T-cell (primary cell): ENCODE data around the gene MBD5. TPM values are rescaled to one million over a fixed set of nuclear protein-coding genes. Genes with fewer than 3 reads are reported as not detected.

Experiments used
- ATAC-seq, 4 experiments: fragments of 200-7000 bp in 3 of 4; fragments of 150-1000 bp in 1 of 4; cut with Tn5 transposase; replicated peaks in 1 of 4; 1 replicate in 3 of 4; 2 replicates in 1 of 4; pipeline ENCODE4 v1.10.0; 2021; ENCODE audit warnings: moderate library complexity in 3 of 4, mild to moderate bottlenecking in 2 of 4, moderate number of reproducible peaks in 1 of 4
- CTCF ChIA-PET, 2 donors: fragments of 300-600 bp; sonication (Branson Sonifier 250); formaldehyde crosslinking; loops; one replicate each; lab custom pipeline; 2022; ENCODE audit warnings: antibody characterized with exemption in 2 of 2; lab: Charles Lee
- POLR2A ChIA-PET, 2 donors: fragments of 300-600 bp; sonication (Branson Sonifier 250); formaldehyde crosslinking; loops; one replicate each; lab custom pipeline; 2022; ENCODE audit warnings: antibody characterized with exemption in 2 of 2; lab: Charles Lee
- DNase-seq, 35 experiments: peaks; one replicate each; pipeline versions ENCODE4 v3.0.0 to v3.0.0-alpha.2; 2013 to 2023
- H3K27ac ChIP-seq: one replicate; pipeline ENCODE4 v1.5.1; 2013; ENCODE audit warnings: low read length
- H3K27me3 ChIP-seq, 2 experiments: replicated peaks in 1 of 2; 1 replicate in 1 of 2; 2 replicates in 1 of 2; pipeline versions ENCODE4 v1.6.1 to v1.7.0; 2013; ENCODE audit warnings: low read length in 1 of 2, mixed read lengths in 1 of 2; ENCODE audit not compliant: control insufficient read depth in 2 of 2, insufficient read depth in 2 of 2; ENCODE audit errors: extremely low read depth in 1 of 2
- H3K36me3 ChIP-seq, 2 donors: 1 replicate in 1 of 2; 2 replicates in 1 of 2; pipeline versions ENCODE4 v1.6.1 to v1.7.0; 2013; ENCODE audit warnings: low read length in 1 of 2; ENCODE audit not compliant: control insufficient read depth in 2 of 2, insufficient read depth in 1 of 2; ENCODE audit errors: extremely low read depth in 1 of 2
- H3K4me1 ChIP-seq, 2 experiments: 1 replicate in 1 of 2; 2 replicates in 1 of 2; pipeline versions ENCODE4 v1.6.1 to v1.7.0; 2013; ENCODE audit warnings: low read length in 2 of 2, mixed read lengths in 1 of 2; ENCODE audit not compliant: insufficient read depth in 2 of 2, control insufficient read depth in 1 of 2; ENCODE audit errors: extremely low read depth in 1 of 2
- H3K4me3 ChIP-seq, 2 donors: 1 replicate in 1 of 2; 2 replicates in 1 of 2; pipeline versions ENCODE4 v1.5.1 to v1.7.0; 2013; ENCODE audit warnings: mild to moderate bottlenecking in 2 of 2, low read length in 1 of 2, moderate library complexity in 1 of 2; ENCODE audit not compliant: control insufficient read depth in 1 of 2; ENCODE audit errors: extremely low read depth in 1 of 2
- H3K9me3 ChIP-seq: 2 replicates; pipeline ENCODE4 v1.7.0; 2013
- H3K27ac Mint-ChIP-seq, 2 donors: one replicate each; pipeline ENCODE4 v1.8.0; 2020 to 2021; ENCODE audit warnings: mild to moderate bottlenecking in 2 of 2, mixed read lengths in 2 of 2
- H3K27me3 Mint-ChIP-seq, 2 donors: one replicate each; pipeline ENCODE4 v1.8.0; 2021 to 2022; ENCODE audit warnings: mixed read lengths in 2 of 2
- H3K36me3 Mint-ChIP-seq: one replicate; pipeline ENCODE4 v1.8.0; 2021; ENCODE audit warnings: mixed read lengths
- H3K4me1 Mint-ChIP-seq, 3 donors: one replicate each; pipeline ENCODE4 v1.8.0; 2020 to 2022; ENCODE audit warnings: mixed read lengths in 3 of 3, mild to moderate bottlenecking in 1 of 3
- H3K4me3 Mint-ChIP-seq, 3 donors: one replicate each; pipeline ENCODE4 v1.8.0; 2020 to 2022; ENCODE audit warnings: mild to moderate bottlenecking in 3 of 3, mixed read lengths in 3 of 3, moderate library complexity in 3 of 3
- H3K9me3 Mint-ChIP-seq, 3 donors: one replicate each; pipeline ENCODE4 v1.8.0; 2020 to 2022; ENCODE audit warnings: mixed read lengths in 3 of 3
- WGBS: methylation state at CpG from one replicate; pipeline ENCODE4 v1.1.5; 2013; ENCODE audit warnings: missing lambda C conversion rate; ENCODE audit not compliant: insufficient coverage; 5-methylcytosine and 5-hydroxymethylcytosine counted together
- total RNA-seq, 35 experiments: library from RNA in 6 of 35; stranded (reverse) in 6 of 35; fragments of 120-200 nt in 1 of 35; gene quantifications; one replicate each; pipeline versions ENCODE4 v1.2.1 to v1.2.4 and lab custom pipeline; 2013 to 2026

MBD5 gene
- total RNA-seq, 5 donors from 2014 or later (not counting 1 experiment from before 2014, with no cell fraction given) = 34.6 to 81.9 (median 45.6) TPM

DNA sequence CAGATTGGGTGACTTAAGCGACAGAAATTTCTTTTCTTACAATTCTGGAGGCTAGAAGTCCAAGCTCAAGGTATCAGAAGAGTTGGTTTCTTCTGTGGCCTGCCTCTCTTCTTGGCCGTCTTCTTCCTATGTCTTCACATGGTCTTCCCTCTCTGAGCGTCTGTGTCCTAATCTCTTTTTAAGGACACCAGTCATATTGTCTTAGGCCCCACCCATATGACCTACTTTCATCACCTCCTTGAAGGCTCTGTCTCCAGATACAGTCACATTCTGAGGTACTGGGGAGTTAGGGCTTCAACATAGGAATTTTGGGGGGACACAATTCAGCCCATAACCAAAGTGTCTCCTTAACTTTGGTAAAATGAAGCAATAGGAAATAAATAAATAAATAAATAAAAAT is 512.8 kb downstream of the MBD5 start:
- H3K27me3 Mint-ChIP-seq = no peaks in the 10 kb centered on the region
- H3K4me1 ChIP-seq = peaks cover 19 to 29% of the 10 kb centered on the region in 2 experiments
- no peak overlapping the region for H3K4me3 Mint-ChIP-seq
- CTCF ChIA-PET = interaction anchor here in 1 of 2 donors (0.6 to 0.9 kb wide), 3 partner anchors 9 to 137 kb away, joined by 3 to 6 read pairs (median 3); no protein-coding TSS in a partner anchor
- DNase-seq (no peak), ATAC-seq (peak in 2 of 4 experiments; percentile 39 to 45)
- H3K36me3 ChIP-seq = no peaks in the 10 kb centered on the region
- no peak overlapping the region for H3K4me3 ChIP-seq
- no CpG with 5 or more reads among the region's 3 CpGs for WGBS
- no peaks in the 10 kb centered on the region for H3K9me3 ChIP-seq
- peaks cover 66 to 73% (median 68%) of the 10 kb centered on the region in 3 donors for H3K4me1 Mint-ChIP-seq
- H3K9me3 Mint-ChIP-seq = no peaks in the 10 kb centered on the region
- H3K36me3 Mint-ChIP-seq = no peaks in the 10 kb centered on the region
- POLR2A ChIA-PET = no interaction called here
- no peaks in the 10 kb centered on the region for H3K27me3 ChIP-seq
- peak overlapping the region; percentile 48 to 59 for H3K27ac Mint-ChIP-seq
- no peak overlapping the region for H3K27ac ChIP-seq

DNA sequence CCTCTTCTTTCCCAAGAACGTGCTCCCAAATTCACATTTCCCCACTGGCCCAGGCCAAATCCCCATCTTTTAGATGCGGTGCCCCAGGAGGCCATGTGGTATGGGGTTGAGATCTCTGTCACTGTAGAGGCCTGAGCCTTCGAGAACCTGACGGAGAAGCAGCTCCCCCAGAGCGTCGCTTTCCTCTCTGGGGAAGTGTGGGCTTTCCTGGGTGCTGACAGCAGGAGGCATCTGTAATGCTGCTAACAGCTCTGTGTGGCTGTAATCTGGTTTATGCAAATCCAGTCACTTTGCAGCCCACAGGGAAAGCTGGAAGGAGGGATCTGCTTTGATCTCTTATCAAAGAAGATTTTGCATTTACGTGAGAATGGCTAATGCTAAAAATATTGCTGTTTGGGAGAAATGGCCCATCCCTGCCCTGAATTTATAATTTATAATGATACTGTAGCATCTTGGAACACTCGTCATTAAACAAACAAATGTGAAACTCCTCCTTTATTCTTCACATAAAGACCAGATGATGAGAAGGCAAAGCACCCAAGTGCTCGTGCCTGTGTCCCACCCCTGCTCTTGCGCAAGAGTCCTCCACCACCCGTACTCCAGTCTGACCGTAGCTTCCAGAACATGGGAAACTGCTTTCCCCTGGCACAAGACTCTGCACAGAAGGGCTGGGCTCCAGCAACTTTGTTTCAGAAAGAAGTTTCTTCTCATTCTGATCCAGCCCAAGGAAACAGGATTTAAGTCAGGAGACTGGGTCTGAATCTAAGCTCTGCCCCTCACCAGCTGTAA is 513.7 kb downstream of the MBD5 start:
- Histone ChIP-seq H3K27ac (no peak overlapping the region), H3K4me1 (peaks cover 11 to 28% of the 10 kb centered on the region in 2 experiments), H3K36me3 (no peaks in the 10 kb centered on the region), H3K9me3 (no peaks in the 10 kb centered on the region), H3K4me3 (no peak overlapping the region), H3K27me3 (no peaks in the 10 kb centered on the region)
- H3K4me1 Mint-ChIP-seq = peaks cover 64 to 73% (median 66%) of the 10 kb centered on the region in 3 donors
- no peaks in the 10 kb centered on the region for H3K27me3 Mint-ChIP-seq
- DNase-seq (no peak), ATAC-seq (no peak)
- H3K36me3 Mint-ChIP-seq = no peaks in the 10 kb centered on the region
- peak overlapping the region; percentile 0 to 28 for H3K27ac Mint-ChIP-seq
- no peak overlapping the region for H3K4me3 Mint-ChIP-seq
- POLR2A ChIA-PET = no interaction called here
- H3K9me3 Mint-ChIP-seq = no peaks in the 10 kb centered on the region
- CTCF ChIA-PET = interaction anchor here in 1 of 2 donors (0.6 to 0.7 kb wide), 2 partner anchors 25 to 136 kb away, joined by 3 read pairs; no protein-coding TSS in a partner anchor
- WGBS = 92% methylated on average over 6 of the region's 12 CpGs

- Histone ChIP-seq H3K4me1 (peaks cover 23 to 37% of the 10 kb centered on the region in 2 experiments), H3K9me3 (no peaks in the 10 kb centered on the region), H3K4me3 (no peak overlapping the region), H3K27ac (no peak overlapping the region), H3K36me3 (no peaks in the 10 kb centered on the region), H3K27me3 (no peaks in the 10 kb centered on the region)
- H3K4me3 Mint-ChIP-seq = no peak overlapping the region
- ChIA-PET POLR2A (interaction anchor here (0.6 to 1.8 kb wide), 4 partner anchors 9 to 88 kb away, joined by 3 to 8 read pairs (median 5); no protein-coding TSS in a partner anchor), CTCF (interaction anchor here in 1 of 2 donors (0.6 to 1.5 kb wide), 4 partner anchors 9 to 440 kb away, joined by 3 to 4 read pairs (median 3); no protein-coding TSS in a partner anchor)
- no peaks in the 10 kb centered on the region for H3K9me3 Mint-ChIP-seq
- ATAC-seq (peak in 1 of 4 experiments; percentile 53), DNase-seq (peak in 1 of 35 experiments; percentile 5)
- peak overlapping the region; percentile 53 to 74 for H3K27ac Mint-ChIP-seq
- no peaks in the 10 kb centered on the region for H3K27me3 Mint-ChIP-seq
- H3K36me3 Mint-ChIP-seq = no peaks in the 10 kb centered on the region
- WGBS = 67% methylated on average over 1 of the region's 1 CpG
- H3K4me1 Mint-ChIP-seq = peaks cover 58 to 63% (median 60%) of the 10 kb centered on the region in 3 donors
These were observed 517.5 kb downstream of the MBD5 start for GRCh38 chr2:148538375-148538774.

DNA sequence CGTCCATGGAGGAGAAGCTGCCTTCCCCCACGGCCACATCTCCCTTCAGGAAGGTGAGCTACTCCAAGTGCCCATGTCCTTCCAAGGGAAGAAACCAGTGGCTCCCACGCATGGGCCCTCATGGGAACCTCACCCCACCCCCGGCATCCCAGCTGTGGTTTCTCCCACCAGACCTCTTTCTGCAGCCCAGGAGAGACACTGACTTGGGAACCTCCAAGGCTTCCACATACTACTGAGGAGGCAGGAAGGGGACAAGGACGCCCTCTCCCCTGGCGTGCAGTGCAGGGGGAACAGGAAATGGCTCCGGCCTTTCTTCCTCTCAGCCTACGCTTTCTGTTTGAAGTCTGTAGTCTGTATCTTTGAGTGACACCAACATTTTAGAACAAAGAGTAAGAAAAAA is 519.1 kb downstream of the MBD5 start:
- CTCF ChIA-PET = interaction anchor here in 1 of 2 donors (1.0 to 1.1 kb wide), 3 partner anchors 9 to 548 kb away, joined by 3 read pairs; no protein-coding TSS in a partner anchor
- Mint-ChIP-seq H3K4me1 (peaks cover 49 to 52% (median 50%) of the 10 kb centered on the region in 3 donors), H3K4me3 (peak overlapping the region; percentile 7 to 76 (median 57)), H3K9me3 (no peaks in the 10 kb centered on the region), H3K27ac (peak overlapping the region; percentile 66 to 93), H3K27me3 (no peaks in the 10 kb centered on the region), H3K36me3 (no peaks in the 10 kb centered on the region)
- WGBS = no CpG with 5 or more reads among the region's 8 CpGs
- H3K27ac ChIP-seq = peak overlapping the region; percentile 32
- POLR2A ChIA-PET = interaction anchor here in 1 of 2 donors (0.6 to 1.8 kb wide), 2 partner anchors 15 to 207 kb away, joined by 3 to 4 read pairs; no protein-coding TSS in a partner anchor
- ATAC-seq (peak; percentile 69 to 90 (median 84)), DNase-seq (peak in 5 of 35 experiments; percentile 11 to 44 (median 26))
- no peaks in the 10 kb centered on the region for H3K27me3 ChIP-seq
- H3K36me3 ChIP-seq = no peaks in the 10 kb centered on the region
- peaks cover 23 to 30% of the 10 kb centered on the region in 2 experiments for H3K4me1 ChIP-seq
- H3K4me3 ChIP-seq = no peak overlapping the region
- H3K9me3 ChIP-seq = no peaks in the 10 kb centered on the region

DNA sequence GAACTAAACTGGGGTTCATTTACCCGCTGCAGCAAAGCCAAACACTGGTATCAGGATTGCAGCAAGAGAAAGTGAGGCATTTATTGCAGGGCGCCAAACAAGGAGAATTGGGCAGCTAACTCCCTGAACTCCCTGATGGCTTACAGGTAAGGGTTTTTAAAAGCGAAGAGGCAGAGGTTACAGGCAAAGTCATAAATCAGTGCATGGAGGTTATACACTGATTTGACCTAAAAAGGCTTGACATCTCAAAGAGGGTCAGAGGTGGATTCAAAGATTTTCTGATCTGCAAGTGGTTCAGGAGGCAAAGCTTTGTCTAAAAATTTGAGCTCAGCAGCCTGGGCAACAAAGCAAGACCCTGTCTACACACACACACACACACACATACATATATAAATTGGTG is 520.9 kb downstream of the MBD5 start:
- CTCF ChIA-PET = no interaction called here
- peak overlapping the region in 1 of 2 donors; percentile 16 for H3K27ac Mint-ChIP-seq
- ATAC-seq = no peak
- no peak overlapping the region for H3K4me3 ChIP-seq
- no peaks in the 10 kb centered on the region for H3K36me3 ChIP-seq
- no peaks in the 10 kb centered on the region for H3K36me3 Mint-ChIP-seq
- peaks cover 56 to 61% (median 58%) of the 10 kb centered on the region in 3 donors for H3K4me1 Mint-ChIP-seq
- no peaks in the 10 kb centered on the region for H3K27me3 ChIP-seq
- 93% methylated on average over 3 of the region's 3 CpGs for WGBS
- H3K4me1 ChIP-seq = peaks cover 33 to 46% of the 10 kb centered on the region in 2 experiments
- no peak for DNase-seq
- H3K27ac ChIP-seq = no peak overlapping the region
- no peaks in the 10 kb centered on the region for H3K27me3 Mint-ChIP-seq
- POLR2A ChIA-PET = interaction anchor here in 1 of 2 donors (0.8 kb wide), 1 partner anchor 12 kb away, joined by 3 read pairs; no protein-coding TSS in a partner anchor
- H3K9me3 ChIP-seq = no peaks in the 10 kb centered on the region
- H3K9me3 Mint-ChIP-seq = no peaks in the 10 kb centered on the region
- no peak overlapping the region for H3K4me3 Mint-ChIP-seq

DNA sequence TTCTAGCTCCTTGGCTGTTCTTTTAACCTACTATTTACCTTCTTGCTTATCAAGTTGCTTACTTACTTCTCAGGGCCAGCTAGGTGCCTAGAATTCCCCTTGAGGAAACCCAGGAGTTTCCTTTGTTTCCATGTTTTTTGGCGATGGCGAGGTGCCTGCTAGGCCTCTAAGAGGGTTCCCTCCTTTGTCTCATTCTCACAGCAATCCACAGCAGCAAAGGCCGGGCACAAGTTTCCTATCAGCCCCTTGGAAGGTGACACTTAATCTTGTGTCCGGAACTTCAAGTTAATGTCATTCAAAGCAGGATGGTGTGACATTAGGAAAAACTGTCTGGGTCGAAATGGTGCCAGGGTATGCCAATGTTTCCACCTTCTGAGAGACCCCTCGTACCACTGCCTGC is 521.7 kb downstream of the MBD5 start:
- Mint-ChIP-seq H3K4me3 (no peak overlapping the region), H3K4me1 (peaks cover 62 to 68% (median 63%) of the 10 kb centered on the region in 3 donors), H3K36me3 (no peaks in the 10 kb centered on the region), H3K9me3 (no peaks in the 10 kb centered on the region), H3K27me3 (no peaks in the 10 kb centered on the region), H3K27ac (no peak overlapping the region)
- Histone ChIP-seq H3K27me3 (no peaks in the 10 kb centered on the region), H3K36me3 (no peaks in the 10 kb centered on the region), H3K9me3 (no peaks in the 10 kb centered on the region), H3K27ac (no peak overlapping the region), H3K4me3 (no peak overlapping the region), H3K4me1 (peaks cover 34 to 54% of the 10 kb centered on the region in 2 experiments)
- ChIA-PET CTCF (interaction anchor here (0.5 to 0.6 kb wide), 2 partner anchors 15 to 103 kb away, joined by 3 to 4 read pairs; no protein-coding TSS in a partner anchor), POLR2A (interaction anchor here in 1 of 2 donors (1.2 kb wide), 1 partner anchor 13 kb away, joined by 3 read pairs; no protein-coding TSS in a partner anchor)
- no peak for ATAC-seq
- no peak for DNase-seq
- 100% methylated on average over 2 of the region's 6 CpGs for WGBS
